Activated CD8-positive, alpha-beta memory T cell treated with anti-CD3 and anti-CD28 coated beads for 24 hours (primary cell): ENCODE measurements around the gene GREM2.

Experiments
- DNase-seq: peaks from one replicate; pipeline ENCODE4 v3.0.0-alpha.2; 2020

Gene GREM2

DNA sequence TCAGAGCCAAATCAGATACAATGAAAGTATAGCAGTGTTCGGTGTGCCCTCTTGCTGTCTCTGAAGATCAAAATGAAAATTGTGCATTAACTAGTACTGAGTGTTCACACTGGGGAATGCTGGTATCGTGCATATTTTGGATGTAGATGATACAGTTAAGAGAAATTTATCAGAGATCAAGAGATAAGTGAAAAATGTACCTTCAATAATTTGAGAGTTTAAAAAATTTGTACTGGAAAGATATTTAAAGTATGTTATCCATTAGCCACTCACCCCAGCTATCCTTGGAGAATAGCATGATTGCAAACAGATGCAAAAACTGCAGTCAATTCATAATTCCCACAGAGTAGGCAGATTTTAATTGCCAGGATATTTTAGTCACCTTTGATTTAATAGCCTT is 56.4 kb downstream of the GREM2 start:
- no peak for DNase-seq

DNA sequence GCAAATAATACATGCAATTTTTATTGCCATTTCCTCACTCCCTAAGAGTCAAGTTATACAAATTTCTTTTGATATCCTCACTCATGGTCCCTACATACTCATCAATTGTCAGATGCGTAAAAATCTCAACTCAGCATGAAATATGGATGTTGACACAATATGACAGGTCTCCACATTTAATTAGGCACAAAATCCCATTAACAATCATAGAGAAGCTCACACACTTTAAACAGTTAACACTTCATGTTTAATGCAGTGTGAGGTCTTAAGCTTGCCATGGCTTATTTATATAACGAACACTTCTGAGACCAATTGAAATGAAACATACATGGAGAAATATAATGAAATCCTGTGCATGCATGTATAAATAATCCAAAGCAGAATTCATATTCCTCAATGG is 58.6 kb downstream of the GREM2 start:
- DNase-seq = no peak

DNA sequence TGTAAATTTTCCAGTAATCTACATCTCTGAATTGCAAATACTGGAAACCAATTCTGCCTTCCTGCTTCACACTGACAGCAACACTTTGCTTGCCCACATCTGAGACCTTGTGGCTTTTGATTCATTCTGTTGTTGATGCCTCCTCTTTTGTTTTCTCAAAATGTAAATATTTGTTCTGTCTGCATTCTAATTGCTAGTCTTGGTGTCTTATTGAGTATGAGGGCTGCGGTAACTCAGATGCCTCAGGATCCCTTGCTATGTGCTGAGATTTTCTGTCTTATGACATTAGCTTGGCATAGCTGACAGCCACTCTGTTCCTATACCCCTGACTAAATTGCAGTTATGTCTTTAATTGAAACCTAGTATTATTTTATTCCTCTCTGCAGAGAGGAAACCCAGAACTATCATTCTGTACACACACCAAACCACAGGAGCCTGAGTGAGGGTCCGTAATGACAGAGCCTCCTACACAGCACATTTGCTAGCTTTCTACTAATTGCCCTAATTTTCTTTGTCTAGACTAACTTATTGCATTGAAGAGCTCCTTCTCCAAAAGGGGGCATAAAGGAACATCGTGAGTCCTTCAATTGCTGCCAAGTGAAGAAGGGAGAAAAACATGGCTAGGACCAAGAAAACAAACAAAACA is 72.1 kb downstream of the GREM2 start:
- DNase-seq = no peak

DNA sequence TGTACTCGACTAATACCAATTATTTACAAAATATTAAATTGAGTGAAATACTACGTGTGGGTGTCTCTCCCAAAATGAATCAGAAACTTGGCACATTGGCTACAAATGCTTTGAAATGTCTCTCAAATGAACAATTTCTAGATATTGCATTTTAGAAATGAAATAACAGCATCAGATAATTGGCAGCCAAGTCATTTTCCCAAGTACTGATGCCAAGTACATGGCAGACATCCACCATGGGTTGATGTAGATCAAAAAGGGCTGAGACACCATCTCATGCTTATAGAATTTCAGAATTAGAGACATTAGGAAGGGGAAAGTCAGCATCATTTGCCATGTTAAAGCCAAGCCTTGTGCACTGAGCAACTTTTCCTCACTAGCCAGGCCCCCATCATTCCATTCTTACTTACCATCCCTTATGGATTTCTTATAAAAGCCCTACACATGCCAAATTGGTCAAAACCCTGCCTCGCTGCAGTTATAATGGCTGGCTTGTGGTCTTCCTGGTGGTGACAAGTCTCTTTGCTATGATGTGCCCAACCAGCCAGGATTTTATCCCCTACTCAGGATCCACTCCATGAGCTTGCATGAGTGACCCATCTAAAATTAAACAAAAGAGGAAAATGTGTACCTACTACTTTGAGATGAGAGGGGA is 73.1 kb downstream of the GREM2 start:
- no peak for DNase-seq

DNA sequence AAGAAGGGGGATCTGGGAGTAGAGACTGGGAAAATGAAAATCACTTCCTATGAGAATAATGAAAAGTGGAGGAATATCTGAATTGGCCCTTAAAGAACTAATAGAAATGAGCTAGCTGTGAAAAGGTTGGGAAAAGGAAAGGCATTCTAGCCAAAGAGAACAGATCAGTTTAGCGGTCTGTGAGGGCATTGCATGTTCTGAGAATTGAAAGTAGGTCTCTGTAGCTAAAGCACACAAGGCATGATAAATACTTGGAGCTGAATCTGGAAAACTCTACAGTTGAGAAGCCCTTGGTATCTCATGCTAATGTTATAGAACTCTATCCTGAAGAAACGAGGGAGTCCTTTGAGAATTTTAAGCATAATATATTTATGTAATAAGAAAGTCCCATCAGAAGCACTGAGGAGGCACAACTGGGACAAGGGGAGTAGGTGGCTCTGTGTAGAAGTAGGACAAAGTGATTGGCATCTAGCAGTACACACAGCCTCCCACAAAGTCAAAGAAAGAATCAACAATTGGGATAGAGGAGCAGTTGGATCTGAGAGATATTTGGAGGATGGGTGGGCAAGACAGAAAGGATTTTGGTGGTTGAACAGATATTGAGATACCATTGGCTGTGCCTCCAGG is 78.7 kb downstream of the GREM2 start:
- DNase-seq = no peak

DNA sequence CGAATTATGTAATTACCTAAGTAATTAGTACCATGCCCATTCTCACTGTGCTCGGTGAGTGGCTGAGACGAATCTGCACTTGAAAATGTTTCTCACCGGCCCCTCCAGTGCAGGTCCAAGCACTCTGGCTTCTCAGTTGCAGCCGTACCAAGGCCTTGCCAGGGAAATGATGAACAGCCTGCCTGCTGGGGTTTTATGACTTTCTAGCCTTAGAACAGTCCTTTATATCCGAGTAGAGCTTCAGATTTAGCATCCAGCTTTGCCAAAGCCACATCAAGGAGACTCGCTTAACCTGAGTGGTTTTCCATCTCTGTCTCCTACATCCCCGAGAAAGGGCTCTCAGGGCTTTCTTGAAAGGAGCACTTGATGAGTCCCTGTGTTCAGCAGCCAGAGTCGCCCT is 83.4 kb downstream of the GREM2 start:
- DNase-seq = no peak

DNA sequence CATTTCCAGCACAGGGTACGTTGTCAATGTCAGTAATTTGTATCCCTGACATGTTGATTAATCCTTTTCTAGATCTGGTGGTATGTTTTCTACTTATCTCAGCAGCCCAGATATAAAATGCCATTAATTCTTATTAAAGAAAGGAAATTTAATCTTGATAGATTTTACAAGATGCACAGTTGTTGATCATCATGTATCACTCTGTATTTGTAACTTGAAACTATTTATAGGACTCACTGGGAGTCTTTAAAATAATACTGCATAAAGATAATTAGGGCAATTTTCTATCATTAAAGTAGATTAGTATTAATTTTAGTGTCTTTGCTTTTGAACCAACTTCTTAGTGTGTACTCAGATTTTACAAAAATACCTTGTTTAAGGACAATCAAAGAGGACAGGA is 84.9 kb downstream of the GREM2 start:
- no peak for DNase-seq

DNA sequence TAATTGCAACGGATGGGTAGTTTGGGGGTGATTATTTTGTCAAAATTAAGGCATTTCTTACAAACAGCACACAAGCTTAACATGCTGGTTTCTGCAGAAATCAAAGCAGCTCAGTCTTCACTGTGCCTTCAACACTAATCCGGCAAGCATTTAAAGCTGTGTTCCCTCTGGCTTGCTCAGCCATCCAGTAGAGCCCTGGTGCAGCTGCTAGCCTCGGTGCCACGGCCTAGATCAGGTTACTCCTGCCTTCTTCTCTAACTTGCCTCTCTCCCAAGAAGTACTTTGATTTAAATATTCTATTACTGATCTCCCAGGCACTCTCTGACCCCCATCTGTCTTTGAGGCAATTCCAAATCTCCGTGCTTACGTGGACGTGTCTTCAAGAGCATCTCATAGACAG is 85.6 kb downstream of the GREM2 start:
- no peak for DNase-seq

DNA sequence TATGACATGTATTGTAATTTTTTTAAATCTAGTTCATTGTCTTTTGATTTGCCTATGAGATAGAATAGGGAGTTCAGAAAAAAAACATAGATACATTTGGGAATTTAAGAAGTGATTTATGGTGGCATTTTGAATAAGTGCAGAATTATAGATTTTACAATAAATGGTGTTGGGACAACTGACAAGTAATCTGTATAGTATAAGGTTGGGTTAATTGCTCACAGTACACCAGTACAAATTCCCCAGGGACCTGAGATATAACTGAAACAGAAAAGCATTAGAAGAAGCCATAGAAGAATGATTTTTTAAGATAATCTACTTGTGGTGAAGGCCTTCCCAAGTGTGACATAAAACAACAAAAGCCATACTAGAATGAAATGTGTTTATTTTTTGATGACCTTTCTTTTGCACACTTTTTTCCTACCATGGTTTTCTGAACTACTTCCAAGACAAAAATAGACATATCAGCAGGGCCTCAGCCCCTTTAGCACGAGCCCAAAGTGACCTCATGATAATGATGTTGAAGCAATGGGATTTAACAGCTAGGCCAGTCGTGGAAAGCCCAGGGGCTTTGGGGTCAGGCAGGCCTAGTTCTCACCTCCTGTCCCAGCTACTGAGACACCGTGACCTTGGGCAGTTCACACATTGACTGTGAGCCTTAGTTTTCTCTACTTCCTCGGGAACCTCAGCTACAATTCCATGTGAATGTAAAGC is 87.4 kb downstream of the GREM2 start:
- DNase-seq = no peak

DNA sequence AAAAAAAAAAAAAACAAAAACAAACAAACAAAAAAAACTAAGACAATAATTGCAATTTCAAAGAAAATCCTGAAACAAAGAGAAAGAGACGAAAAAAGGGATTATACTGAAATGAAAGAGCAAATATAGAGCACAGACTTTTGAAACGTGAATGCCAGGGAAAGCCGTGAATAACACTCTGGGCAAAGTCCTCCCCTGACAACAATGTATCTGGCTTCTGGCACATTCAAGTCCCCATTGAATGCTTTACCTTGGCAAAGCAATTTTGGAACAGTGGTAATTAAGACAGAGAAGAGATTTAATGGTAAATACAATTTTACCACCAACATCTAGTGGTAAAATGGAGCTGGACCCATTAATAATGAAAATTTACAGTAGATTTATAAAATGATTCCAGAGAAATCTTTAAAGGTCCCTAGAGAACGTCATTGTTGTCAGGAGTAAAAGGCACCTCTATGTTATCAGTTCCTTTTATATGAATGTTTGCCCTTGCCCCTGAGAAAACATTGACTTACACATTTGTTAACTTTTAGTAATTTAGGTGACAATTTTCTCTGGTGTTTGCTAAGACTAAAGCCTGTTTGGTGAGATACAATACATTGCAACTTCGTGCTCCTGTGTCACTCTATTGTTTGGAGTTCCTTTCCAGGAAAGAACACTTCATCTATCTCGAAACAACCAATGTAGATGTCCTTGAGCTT is 89.7 kb downstream of the GREM2 start:
- no peak for DNase-seq

DNA sequence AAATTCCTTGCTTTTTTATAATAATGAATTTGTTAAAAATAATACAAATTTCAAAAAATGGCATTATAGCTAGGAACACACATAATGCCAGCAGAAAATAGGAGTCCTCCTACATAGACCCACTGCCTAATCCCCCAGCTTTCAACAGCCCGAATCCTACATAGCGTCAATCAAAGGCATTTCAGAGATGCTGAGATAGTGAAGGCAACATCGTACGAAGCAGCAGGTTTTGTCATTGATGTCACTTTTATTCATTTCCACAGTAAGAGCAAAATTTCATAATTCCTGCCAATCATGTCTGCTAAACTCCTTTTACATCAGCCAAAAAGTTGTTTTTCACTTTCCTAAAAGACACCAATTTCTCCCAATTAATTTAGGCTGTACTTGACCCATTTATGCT is 94.1 kb downstream of the GREM2 start:
- DNase-seq = no peak

DNA sequence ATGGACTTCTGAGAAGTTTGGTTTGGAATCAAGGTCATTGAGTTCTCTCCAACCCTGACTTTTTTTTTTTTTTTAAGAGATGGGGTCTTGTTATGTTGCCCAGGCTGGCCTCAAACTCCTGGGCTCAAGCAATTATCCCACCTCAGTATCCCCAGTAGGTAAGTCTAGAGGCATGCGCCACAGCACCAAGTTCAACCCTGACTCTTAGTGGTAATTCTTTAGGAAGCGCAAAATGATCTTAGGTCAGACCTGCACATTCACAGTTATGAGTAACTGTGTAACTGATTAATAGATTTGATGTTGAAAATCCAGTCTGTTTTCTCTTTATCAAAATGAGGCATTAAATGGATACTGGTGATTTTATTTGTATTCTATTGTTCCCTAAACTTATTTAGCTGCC is 95.9 kb downstream of the GREM2 start:
- no peak for DNase-seq

DNA sequence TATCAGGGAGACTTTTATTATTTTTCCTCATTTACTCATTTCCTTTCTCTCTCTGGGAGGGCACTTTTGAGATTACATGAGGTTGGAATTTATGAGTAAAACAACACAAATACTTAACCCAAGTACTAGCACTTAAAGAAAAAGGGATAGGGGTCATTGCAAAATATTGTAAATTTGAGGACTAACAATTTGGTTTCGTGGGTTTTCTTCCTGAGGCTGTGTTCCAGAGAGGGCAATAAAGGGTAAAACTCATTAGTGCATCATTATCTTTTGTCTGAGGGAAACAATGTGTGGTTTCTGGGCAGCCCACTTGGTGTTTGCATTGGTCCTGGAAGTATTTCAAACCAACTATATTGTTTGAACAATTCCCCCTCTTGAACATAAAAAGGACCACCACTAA is 96.5 kb downstream of the GREM2 start:
- DNase-seq = no peak

DNA sequence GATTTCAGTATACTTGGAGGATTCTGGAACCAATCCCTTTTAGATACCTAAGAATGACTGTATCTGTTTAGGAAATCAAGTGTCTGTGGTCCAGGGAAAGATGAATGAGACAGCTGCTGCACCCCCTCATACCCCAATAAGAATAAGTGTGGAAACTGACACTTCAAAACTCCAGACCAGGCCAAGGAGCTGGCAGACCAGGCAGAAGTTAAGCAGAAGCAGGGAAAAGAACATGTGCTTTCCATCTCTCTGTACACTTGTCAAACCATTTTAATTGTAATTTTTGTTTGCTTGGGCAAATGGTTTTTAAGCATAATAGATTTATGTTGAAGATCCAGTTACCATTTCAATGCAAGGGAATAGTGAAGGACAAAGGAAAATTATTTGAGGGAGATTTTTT is 100.2 kb downstream of the GREM2 start:
- no peak for DNase-seq

DNA sequence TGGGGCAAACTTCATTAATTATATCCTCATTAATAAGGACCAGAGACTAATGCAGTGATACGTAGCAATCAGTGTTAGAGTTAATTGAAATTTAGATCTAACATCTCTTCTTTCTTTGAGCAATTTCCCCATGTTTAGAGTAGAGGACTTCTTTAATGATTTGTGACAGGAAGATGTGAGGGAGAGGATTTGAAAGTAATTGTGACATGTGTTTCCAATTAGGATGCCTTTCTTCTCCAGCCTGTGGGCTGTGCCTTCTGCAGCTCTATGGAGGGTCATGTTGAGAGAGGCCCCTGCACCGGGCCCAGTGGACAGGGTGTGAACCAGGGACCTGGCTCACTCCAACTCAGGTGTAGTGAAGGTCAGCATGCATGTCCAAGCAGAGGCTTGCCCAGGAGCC is 103.0 kb downstream of the GREM2 start:
- no peak for DNase-seq

DNA sequence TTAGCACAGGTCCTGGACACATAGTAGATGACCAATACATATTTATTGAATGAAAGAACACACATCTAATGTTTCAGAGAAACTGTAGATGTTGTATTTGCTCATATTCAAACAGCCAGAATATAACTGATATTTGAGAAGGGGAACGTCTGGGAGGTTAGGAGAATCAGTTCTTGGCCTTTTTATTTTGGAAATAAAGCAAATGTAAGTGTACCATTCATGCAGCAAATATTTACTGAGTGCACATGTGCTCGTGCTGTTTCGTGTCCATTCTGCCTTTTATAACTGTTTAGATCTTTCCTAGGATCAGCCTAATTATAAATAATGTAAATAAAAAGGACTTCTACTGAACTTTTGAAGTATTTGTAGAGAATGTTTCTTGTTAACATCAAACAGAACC is 103.8 kb downstream of the GREM2 start:
- DNase-seq = no peak

DNA sequence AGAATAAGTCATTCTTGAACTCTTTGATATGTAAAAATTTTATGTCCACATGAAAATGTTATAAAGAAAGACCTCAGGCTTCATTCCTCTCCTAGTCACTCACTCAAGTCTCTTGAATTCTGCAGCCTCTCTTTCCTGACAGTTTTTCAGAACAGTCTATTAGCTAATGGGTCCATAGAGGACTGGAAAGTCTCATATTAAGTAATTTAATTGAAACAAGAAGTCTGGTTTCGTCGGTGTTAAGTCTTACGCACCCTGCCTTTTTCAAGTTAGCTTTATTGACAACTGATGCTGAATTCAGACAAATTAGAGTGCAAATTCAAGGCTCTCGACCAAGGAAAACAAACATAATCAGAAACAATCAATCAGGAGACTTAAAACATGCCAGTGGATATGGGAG is 105.8 kb downstream of the GREM2 start:
- DNase-seq = no peak

DNA sequence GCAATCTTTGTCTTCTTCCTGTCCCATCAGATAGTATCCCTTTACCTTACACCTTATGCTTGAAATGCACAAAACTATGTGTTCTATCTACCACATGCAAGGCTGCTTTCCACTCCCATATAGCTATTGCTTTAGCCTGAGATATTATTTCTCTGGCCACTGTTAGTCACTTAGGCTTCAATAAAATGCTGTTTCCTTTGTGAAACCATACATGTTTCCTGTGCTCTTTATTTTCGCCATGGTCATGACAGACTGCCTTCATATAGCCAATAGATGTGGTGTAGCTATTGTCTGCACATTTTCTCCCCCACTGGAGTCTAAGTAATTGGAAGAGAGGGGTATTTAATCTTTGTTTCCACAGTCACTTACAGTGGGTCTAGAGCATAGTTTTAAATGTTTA is 108.4 kb downstream of the GREM2 start:
- DNase-seq = no peak

DNA sequence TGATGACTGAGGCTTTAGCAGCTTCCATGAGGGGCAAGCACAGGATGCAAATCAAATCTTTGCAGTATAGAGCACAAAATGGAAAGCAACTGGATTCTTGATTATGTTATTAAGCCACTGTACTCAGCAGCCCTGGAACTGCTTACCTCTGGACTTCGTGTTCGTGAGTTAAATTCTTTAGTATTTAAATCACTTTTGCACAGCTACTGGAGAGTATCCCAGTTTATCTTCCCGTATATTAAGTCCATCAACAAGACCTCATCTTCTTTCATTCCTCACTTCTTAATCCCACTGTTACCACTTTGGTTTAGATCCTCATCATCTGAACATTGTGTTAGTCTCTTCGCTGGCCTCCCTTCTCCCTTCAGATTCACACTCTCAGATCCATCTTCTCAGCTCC is 108.9 kb downstream of the GREM2 start:
- DNase-seq = no peak

DNA sequence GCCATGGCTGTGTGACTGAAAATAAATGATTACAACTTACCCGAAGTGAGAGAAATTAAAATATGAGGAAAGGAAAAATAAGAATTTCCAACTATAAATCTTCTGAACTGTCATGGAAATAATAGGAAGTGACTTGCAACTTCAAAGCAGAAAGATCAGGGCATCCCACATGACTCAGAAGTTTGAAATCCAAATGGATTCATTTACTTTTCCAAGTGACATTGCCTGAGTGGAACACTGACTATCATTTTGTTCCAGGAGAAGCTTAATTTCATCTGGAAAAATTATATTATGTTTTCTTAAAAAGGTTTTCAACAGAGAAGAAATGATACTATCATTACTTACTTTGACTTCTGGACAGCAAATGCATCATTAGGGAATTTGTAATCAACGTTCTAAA is 110.8 kb downstream of the GREM2 start:
- no peak for DNase-seq

DNA sequence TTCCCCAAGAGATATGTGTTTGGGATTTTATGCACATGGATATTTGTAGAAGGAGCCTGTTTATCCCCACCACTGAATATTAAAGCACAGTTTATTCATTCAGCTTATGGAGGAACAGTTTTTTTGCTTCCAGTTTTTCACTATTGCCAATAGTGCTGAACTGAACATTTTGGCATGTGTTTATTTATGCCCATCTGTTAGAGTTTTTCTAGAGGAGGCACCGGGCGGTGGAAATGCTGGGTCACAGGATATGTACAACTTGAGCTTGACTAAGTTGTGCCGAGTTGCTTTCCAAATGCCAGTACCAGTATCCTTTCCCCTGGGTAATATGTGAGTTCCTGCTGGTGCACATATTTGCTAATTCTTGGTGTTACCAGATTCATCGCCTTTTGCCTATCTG is 111.3 kb downstream of the GREM2 start:
- no peak for DNase-seq

DNA sequence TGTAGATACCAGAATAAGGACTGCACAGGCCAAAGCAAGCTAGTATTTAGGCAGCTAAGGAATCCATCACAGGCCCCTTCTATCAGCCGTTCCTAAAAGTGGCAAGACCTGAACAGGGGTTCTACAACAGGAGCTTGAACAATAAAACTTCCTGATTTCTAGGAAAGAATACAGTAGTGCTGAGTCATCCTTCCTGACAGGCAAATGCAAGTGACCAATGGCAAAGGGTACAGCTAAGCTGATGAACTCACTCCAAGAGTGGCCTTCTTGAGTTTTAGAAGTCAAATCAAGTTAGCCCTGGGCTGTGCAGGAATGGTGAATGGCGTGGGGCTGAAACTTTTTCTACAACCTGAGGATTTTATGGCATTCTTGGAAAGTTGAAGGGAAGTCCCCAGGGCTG is 112.9 kb downstream of the GREM2 start:
- no peak for DNase-seq

DNA sequence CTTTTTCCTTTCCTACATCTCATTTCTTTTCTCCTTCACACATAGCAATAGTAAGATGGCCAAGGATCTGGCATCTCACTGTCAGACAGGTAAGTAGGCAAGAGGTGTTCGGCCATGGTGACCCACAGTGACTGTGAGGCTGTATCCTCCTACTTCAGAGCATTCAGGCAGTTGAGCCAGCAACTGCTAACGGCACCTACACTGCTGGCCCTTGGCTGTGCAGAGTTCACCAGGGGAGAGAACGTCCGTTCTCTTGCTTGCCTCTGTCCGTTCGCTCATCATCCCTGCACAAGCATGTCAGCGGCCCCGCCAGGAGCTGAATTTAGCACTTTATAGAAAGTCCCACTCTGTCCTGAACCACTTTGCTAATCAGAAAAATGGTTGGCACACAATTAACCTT is 113.6 kb downstream of the GREM2 start:
- no peak for DNase-seq

DNA sequence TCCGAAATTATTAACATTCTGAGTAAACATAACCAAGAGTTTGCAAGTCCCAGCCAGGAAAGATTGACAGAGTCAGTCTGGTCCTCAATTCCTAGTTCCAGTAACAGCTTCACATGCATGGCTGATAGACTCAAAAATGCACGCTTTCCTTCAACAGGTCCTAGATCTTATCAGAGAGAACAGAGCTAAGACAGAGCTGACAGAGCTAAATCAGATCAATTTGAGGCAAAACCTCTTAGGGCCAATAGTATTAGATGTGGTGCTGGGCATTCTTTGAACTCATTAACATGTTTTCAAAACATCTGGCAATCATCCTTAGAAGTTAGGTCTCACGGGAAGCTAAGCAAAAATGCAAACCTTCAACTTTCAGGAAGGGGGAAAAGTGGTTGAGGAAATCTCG is 114.0 kb downstream of the GREM2 start:
- no peak for DNase-seq
